ENCODE results near the gene MRAP.
"Not testable (repeated sequence)": the region's sequence is repeated elsewhere in the genome, so short reads cannot be mapped to it uniquely, and the experiment has no call there.

MRAP gene

GRCh38 chr21:32306021-32306780 is 7.5 kb downstream of the MRAP start:
- H3K4me3 ChIP-seq (ENCODE audit: low read depth, low read length): no peak overlapping the region
- TF ChIP-seq CTCF (IDR thresholded peaks at IDR 0.05; ENCODE audit: insufficient read depth, low read depth, low read length, missing control alignments): peak; percentile 5
- no peak for DNase-seq (ENCODE audit: low read depth)

DNA sequence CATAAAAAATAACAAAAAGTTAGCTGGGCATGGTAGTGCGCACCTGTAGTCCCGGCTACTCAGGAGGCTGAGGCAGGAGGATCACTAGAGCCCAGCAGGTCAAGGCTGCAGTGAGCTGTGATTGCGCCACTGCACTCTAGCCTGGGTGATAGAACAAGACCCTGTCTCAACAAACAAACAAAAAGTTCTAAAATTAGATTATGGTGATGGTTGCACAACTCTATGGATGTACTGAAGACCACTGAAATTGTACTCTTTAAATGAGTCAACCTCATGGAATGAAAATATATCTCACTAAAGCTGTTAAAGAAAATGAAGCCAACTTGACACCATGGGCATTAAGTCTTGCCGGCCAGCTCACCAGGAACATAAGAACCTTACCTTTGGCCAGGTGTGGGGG is 9.1 kb downstream of the MRAP start:
- no peak for DNase-seq (ENCODE audit: low read depth)
- TF ChIP-seq CTCF (IDR thresholded peaks at IDR 0.05; ENCODE audit: insufficient read depth, low read depth, low read length, missing control alignments): no peak
- H3K4me3 ChIP-seq (ENCODE audit: low read depth, low read length): no peak overlapping the region

GRCh38 chr21:32308696-32309095 is 10.0 kb downstream of the MRAP start:
- no peak for DNase-seq (ENCODE audit: low read depth)
- TF ChIP-seq CTCF (IDR thresholded peaks at IDR 0.05; ENCODE audit: insufficient read depth, low read depth, low read length, missing control alignments): no peak
- H3K4me3 ChIP-seq (ENCODE audit: low read depth, low read length): no peak overlapping the region

- DNase-seq (ENCODE audit: low read depth): no peak
- TF ChIP-seq CTCF (IDR thresholded peaks at IDR 0.05; ENCODE audit: insufficient read depth, low read depth, low read length, missing control alignments): no peak
- H3K4me3 ChIP-seq (ENCODE audit: low read depth, low read length): no peak overlapping the region
These were observed 11.3 kb downstream of the MRAP start for GRCh38 chr21:32309906-32310460.

- not testable (repeated sequence) for DNase-seq (ENCODE audit: low read depth); H3K4me3 ChIP-seq (ENCODE audit: low read depth, low read length)
These were observed 12.3 kb downstream of the MRAP start for GRCh38 chr21:32310976-32311375.

- TF ChIP-seq CTCF (IDR thresholded peaks at IDR 0.05; ENCODE audit: insufficient read depth, low read depth, low read length, missing control alignments): no peak
- H3K4me3 ChIP-seq (ENCODE audit: low read depth, low read length): no peak overlapping the region
- no peak for DNase-seq (ENCODE audit: low read depth)
These were observed 13.0 kb downstream of the MRAP start for GRCh38 chr21:32311621-32312020.

GRCh38 chr21:32312326-32312725 is 13.7 kb downstream of the MRAP start:
- DNase-seq (ENCODE audit: low read depth): no peak
- TF ChIP-seq CTCF (IDR thresholded peaks at IDR 0.05; ENCODE audit: insufficient read depth, low read depth, low read length, missing control alignments): no peak
- no peak overlapping the region for H3K4me3 ChIP-seq (ENCODE audit: low read depth, low read length)
